ENCODE results near the gene ALPI. TPM values are rescaled to one million over a fixed set of nuclear protein-coding genes. Genes with fewer than 3 reads are reported as not detected.
A peak's percentile ranks its signal among the peaks of the same experiment; 100 is the strongest.
"Not testable (repeated sequence)": the region's sequence is repeated elsewhere in the genome, so short reads cannot be mapped to it uniquely, and the experiment has no call there.

Gene ALPI
- 0.71 TPM for total RNA-seq
- long read RNA-seq, partial matches to known transcripts, result 0 of 4 reads
- long read RNA-seq, other reads (novel, unspliced or antisense), result 0 of 4 reads

DNA sequence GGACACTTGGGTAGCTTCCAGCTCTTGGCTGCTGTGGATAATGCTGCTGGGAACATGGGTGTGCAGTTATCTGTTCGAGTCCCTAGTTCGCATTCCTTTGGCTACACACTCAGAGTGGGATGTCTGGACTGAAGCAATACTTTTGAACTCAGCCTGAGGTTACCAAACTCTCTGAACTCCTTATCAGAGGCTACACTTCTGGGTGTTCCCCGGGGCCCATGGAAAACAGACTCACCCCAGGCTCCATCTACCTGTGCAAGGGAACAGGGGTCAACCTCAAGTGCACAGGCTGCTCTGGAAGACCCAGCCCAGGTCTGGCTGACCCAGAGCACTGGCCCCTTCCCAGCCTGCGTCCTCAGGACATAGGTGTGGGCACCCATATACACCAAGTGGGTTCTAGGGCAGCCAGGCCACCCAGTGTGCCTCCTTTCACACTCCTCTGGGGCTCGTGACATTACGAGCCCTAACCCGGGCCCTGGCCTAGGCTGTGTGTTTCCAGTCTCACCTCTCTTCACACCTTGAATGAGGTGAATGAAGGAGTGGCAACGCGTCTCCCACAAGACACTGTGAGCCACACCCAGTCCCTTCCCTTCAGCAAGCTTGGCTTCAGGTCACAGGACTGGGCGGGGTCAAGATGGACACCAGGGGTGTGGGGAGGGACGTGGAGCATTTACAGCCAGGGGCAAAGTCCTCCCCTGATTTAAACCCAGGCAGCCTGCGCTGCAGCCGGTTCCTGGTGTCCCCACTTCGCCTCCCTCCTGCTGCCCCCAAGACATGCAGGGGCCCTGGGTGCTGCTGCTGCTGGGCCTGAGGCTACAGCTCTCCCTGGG is at the start of gene ALPI:
TSS of gene ALPI (plus strand) at position 728 of the 830 bp plus-strand sequence. CDS start at position 775, 47 bp downstream.
- DNase-seq (ENCODE audit: low spot score), result peak; percentile 88

DNA sequence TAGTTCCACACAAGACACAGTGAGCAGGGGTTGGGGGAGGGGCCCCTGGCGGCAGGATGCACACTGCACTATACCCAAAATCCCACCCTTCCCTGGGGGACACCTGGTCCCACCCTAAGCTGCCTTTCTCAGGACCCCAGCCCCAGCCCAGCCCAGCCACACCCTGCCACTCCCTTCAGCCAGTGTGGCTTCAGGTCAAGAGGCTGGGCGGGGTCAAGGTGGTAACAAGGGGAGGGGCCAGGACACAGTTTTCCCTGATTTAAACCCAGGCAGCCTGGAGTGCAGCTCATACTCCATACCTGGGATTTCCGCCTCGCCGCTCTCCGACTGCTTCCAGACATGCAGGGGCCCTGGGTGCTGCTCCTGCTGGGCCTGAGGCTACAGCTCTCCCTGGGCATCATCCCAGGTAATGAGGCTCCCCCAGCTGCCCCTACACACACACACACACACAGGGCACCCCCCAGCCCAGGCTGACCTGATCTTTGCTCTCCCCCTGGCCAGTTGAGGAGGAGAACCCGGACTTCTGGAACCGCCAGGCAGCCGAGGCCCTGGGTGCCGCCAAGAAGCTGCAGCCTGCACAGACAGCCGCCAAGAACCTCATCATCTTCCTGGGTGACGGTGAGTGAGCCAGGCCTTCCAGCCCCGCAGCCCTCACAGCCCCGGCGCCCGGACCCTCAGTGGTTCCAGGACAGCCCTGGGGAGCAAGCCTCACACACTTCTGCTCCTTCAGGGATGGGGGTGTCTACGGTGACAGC is 49.2 kb upstream of the ALPI start, which contains the start of gene ALPG:
TSS of gene ALPG (plus strand) at position 289 of the 755 bp plus-strand sequence. CDS start at position 340, 51 bp downstream.
- DNase-seq (ENCODE audit: low spot score), result peak; percentile 81

DNA sequence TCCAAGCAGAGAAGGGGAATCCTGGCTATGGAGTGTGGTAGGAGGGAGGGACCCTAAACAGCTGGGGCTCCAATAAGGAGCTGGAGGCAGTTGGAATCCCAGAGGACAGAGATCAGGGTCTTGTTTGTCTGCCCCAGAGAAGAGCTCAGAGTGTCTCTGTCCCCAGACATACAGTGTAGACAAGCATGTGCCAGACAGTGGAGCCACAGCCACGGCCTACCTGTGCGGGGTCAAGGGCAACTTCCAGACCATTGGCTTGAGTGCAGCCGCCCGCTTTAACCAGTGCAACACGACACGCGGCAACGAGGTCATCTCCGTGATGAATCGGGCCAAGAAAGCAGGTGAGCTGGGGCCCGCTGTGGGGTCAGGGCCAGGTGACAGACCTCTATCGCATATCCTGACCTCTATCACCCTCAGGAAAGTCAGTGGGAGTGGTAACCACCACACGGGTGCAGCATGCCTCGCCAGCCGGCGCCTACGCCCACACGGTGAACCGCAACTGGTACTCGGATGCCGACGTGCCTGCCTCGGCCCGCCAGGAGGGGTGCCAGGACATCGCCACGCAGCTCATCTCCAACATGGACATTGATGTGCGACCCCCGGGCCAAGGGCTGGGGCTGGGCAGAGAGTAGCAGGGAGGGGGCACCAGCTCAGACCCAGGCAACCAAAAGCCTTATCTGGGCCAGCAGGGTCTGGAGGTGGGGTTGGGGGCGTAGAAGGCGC is 48.4 kb upstream of the ALPI start:
- DNase-seq (ENCODE audit: low spot score), result peak; percentile 86

DNA sequence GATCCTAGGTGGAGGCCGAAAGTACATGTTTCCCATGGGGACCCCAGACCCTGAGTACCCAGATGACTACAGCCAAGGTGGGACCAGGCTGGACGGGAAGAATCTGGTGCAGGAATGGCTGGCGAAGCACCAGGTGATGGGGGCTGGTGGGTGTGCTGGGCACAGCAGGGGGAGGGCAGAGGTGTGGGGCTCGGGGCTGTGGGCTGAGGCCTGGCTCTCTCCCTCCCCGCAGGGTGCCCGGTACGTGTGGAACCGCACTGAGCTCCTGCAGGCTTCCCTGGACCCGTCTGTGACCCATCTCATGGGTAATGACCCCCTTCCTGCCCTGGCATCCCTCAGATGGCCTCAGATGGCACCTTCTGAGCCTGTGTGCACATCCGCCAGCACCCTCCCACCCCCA is 47.7 kb upstream of the ALPI start:
- not testable (repeated sequence) for DNase-seq (ENCODE audit: low spot score)

DNA sequence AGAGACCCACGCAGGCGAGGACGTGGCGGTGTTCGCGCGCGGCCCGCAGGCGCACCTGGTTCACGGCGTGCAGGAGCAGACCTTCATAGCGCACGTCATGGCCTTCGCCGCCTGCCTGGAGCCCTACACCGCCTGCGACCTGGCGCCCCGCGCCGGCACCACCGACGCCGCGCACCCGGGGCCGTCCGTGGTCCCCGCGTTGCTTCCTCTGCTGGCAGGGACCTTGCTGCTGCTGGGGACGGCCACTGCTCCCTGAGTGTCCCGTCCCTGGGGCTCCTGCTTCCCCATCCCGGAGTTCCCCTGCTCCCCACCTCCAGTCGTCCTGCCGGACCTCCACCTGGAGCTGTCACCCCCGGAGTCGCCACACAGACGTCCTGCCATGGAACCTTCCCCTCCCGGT is 46.3 kb upstream of the ALPI start:
- peak; percentile 67 for DNase-seq (ENCODE audit: low spot score)

DNA sequence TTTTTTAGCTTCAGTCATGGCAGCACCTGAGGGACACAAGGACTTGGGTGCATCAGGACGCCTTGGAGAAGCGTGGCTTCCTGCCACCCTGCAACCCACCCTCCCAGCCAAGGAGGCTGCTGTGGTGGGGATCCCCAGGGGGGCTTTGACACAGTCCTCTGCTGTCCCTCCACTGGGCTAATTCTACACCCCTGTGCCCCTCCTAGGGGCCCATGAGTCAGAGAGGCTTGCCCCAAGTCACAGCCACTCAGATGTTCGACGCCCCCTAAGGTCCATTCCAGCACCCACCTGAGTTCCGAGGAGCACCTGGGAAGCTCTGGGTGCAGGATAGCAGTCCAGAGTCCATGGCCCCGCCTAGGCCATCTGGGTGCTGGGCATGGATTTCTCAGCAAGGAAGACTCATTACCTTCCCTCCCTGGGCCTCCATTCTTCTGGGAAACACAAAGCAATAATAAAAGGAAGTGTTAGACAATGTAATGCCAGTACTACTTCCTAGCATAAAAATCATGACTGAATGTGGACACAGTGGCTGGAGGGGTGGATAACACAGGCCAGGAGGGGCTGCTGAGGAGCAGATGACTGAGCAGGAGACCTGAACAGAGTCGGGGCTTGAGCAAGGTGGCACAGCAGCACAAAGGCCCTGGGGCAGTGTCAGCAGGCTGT is 45.6 kb upstream of the ALPI start:
- peak; percentile 53 for DNase-seq (ENCODE audit: low spot score)

DNA sequence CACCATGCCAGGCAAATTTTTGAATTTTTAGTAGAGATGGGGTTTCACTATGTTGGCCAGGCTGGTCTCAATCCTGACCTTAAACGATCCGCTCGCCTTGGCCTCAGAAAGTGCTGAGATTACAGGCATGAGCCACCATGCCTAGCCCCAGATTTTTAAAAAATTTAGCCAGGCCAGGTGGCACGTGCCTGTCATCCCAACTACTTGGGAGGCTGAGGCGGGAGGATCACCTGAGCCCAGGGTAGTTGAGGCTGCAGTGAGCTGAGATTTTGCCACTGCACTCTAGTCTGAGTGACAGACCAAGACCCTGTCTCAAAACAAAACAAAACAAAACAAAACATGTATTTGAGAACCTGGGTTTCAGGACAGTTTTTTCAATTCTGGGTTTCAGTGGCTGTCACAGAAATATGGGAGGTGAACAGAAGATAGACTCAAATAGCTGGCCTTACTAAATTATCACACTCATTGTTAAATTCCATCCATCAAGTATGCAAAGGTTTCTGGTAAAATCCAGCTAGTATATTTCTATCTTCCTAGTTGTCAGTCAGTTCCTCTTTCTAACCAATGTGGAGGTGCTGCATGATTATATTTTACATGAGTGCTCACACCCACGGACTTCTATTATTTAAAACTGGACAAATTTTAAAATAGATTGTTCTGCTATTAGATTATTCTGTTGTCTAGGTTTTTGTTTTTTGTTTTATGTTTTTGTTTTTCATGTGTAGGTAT is 43.9 kb upstream of the ALPI start:
- peak; percentile 59 for DNase-seq (ENCODE audit: low spot score)

DNA sequence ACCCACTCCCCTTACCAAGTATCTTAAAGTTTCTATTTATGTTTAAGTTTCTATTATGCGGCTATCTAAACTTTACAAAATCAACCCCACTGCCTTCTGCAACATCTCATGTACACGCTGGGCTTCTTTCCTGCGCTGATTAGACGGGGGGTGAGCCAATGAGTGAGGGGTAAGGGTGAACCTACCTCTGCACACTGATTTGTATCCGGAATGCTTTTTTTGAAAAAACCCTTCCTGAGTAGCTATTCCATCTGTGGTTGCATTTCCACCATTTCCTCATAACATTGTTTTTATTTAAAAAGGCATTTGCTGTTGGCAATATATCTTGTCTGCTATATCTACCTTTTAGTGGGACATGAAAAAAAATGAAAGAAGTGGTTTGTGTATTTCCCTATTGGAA is 43.0 kb upstream of the ALPI start:
- peak; percentile 1 for DNase-seq (ENCODE audit: low spot score)

DNA sequence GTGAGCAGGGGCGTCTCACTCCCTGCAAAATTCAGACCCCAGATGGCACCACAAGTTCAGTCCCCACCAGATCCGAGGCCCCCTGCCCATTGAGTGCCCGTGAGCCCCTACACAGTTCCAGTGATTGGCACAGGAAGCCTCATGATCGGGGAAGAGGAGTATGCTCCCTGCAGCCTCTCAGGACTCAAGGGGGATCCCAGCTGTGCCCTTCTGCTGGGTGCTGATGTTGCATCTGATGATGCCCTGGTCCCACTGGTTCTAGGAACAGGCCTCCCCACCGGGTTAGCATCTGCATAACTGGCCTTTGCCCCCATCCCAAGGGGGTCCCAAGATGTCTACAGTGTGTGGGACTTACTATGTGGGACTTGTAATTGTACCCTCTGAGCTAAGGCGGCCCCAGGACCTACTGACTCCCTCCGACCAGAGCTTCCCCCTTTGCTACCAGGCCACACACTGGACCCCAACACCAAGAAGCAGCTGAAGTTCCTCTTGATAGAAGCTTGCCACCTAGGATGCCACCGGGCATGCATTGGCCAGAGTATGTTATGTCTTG is 40.7 kb upstream of the ALPI start:
- DNase-seq (ENCODE audit: low spot score), result peak; percentile 68

DNA sequence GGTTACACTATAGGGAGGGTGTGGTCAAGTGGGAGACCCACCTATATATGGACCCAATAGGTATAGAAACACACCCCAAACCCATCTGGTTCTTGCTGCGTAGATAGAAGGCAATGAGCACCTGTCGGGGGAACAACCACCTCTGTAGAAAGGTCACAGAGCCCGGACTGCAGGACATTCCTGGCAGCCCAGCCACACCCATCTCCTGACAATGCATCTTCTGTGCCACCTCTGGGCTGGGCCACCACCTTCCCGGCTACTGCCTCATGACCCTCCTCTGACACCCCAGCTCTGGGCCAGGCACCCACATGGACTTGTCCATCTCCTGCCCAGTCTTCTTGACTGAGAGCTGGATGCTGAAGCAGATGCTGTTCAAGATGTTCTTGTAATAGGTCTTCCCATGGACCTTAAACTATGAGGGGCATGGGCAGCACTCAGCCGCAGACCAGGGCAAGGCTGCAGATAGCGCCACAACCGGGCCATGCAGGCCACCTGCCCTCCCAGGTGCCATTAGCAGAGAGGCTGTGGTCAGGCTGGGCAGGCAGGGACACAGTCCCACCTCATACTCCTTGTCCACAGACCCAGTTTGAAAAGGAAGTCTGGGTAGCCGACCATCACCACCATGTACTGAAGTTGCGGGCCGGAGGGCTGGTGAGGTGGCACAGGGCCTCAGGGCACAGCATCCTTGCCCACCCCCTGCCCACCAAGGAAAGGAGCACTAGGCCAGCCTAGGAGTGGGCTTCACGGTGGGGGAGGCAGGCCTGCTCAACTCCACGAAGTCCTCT is 40.0 kb upstream of the ALPI start:
- DNase-seq (ENCODE audit: low spot score), result peak; percentile 77

DNA sequence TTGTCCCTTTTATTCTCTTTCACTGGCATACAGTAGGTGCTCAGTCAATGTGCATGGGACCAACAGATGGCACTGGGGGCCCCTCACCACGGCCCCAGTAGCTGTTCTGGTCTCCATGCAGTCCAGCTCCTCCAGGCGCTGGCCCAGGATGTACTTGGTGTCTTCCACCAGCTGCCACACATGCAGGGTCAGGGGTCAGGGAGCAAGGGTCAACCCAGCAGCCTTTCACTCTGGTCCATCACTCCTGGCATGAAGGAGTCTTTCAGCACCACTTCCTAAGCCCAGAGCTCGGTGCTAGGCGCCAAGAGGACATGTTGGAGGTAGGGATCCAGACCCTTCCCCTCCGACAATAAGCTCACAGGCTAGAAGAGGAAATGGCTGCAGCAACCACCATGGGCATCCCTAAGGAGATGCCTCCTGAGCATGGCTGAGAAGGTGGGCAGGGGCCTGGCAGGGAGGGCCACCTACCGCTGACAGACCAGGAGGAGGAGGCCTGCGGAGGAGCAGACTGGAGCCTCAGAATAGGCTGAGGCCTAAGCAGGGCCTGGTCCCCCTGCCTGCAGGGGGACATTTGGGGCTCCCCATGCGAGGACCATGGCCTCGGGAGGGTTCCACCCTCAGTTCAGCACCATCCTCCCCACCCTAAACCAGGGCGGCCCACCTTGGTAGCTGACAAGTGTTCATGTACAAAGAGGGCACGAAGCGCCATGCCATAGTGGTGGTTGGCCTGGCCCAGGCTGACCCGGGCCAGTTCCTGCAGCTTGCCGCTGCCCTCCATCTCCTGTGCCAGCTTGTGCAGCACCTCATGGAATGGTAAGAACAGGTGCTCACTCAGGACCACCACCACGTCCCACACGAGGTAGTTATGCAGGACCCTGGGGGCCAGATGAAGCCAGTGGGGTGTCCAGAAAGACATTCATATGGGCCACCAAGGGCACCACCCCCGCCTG is 39.2 kb upstream of the ALPI start:
- DNase-seq (ENCODE audit: low spot score), result peak; percentile 72

DNA sequence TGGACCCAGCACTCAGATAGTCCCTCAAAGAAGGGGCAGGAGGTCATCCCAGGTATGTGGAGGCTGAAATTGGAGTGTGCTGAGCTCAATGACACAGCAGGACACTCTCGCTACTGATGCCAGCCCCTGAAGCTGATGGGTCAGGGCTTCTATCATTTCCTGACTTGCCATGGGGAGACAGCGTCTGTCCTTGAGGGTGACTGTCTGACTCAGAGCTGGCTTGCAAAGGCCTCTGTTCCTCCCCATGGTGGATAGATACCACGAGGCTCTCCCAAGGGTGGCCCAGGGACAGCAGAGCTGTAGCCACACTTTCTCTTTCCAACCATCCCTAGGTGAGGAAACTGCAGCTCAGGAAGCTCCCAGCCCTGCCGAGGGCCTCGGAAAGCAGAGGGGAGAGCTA is 38.5 kb upstream of the ALPI start:
- no peak for DNase-seq (ENCODE audit: low spot score)

DNA sequence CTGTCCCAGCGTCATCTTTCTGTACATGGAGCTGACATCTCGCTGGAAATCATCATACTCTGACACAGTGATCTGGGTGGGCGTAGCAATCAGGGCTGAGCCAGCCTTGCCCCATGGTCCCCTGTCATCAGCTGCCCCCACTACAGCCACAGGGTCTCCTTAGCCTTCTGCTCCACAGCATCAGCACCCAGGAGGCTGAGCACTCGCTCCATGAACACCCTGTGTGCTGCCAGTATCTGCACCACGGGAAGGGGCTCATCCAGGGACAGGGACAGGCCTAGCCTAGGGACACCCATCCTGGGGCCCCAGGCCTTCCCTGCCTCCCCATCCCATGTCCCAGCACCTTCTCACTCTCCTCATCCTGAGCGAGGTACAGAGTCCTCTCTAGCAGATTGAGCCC is 37.9 kb upstream of the ALPI start:
- peak; percentile 59 for DNase-seq (ENCODE audit: low spot score)

DNA sequence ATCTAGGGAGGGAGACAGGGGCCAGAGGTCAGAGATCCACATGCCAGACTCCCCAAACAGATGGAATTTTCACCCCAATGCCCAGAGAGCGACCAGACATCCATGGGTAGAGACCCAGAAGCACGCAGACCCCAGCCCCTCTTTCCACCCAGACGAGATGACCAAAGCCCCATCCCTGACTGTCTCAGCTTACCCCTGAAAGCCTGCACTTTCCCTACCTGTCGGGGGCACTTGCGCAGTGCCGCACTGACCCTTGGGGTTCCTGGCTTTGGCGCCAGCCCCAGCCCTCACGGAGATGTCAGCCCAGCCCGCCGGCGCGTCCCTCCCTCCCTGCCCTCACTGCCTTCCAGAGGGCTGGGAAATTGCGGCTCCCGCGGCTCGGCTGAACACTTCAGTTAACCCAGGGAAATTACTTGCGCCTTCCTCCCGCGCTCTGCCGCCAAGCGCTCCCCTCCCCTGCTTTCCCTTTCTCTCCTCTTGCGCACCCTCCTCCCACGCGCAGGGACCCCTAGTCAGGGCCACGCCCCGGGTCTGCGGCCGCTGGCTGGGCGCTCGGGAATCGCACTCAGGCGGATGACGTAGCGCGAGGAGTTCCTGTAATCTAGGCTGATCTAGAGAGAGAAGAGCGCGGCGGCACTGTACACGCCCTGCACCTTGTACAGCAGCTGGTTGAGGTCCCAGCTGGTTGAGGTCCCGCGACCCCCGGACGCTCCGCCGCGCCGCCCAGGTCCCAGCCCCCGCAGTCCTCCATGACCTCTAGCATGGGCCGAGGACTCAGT is 37.3 kb upstream of the ALPI start:
- no peak for DNase-seq (ENCODE audit: low spot score)

DNA sequence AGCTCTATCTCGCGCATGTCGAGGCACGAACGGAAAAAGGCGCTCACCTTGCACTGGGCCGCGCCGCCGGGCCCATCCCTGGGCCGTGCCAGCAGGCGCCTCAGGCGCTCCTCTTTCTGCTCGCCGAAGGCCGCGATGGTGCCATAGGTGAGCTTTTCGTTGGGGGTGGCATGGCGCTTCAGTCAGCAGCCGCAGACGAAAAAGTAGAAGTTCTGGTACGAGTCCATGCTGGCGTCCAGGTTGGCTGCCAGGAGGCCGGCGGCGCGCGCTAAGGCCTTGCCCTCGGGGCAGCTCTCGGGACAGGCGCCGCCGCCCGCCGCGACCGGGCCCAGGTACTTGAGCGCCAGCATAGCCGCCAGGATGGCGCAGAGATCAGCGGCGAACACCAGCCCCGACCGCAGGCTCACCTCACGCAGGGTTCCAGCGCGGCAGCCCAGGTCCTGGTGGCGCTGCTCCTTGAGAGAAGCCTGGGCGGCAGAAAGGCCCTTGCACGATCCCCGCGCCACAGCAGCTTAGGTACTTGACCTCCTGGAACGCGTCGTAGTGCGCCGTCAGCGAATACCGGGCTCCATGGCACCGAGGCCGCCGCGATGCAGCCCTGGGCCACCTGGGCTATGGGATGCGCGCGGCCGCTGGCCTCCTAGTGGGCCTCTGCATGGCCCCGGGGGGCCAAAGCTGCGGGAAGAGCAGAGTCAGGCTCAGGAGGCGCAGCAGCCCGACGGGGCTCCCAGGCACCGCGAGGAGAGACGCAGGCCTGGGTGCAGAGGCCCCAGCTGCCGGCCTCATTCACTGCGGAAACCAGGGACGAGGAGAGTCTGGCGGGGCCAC is 36.5 kb upstream of the ALPI start:
- no peak for DNase-seq (ENCODE audit: low spot score)

DNA sequence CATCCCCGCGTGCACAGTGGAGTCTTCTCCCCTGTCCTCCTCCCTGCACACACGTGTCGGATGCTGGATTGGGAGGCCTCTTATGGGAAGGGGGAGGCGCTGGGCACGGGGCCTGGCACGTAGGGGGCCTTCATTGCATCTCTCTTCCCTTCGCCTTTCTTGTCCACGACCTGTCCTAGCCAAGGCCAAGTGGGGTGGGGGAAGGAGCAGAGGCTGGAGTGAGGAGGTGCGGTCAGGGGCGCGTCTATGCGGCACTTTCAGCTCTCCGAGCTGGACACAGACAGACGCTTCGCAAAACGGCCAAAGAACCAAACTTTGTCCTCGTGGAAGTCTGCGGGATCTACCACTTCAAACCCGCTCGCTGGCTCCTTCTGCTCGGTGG is 35.9 kb upstream of the ALPI start:
- no peak for DNase-seq (ENCODE audit: low spot score)
